Measurements from ENCODE around the gene USP11.
"Not testable (repeated sequence)": the region's sequence is repeated elsewhere in the genome, so short reads cannot be mapped to it uniquely, and the experiment has no call there.

The USP11 gene

DNA sequence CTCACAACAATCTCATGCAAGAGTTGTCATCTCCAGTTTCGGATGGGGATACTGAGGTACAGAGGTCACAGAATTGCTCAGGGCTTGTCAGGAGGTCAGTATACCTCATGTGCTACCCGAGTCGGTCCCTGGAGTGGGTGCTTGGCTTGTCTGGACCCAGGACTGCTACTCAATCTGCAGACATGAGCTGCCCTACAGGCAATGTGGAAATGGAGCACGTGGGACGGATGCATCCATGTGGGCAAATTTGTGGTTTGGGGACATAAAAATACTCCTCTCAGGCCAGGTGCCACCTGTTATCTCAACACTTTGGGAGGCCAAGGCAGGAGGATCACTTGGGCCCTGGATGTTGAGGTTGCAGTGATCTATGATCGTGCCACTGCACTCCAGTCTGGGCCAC, 15.8 kb downstream of the USP11 start:
- no peak for DNase-seq

DNA sequence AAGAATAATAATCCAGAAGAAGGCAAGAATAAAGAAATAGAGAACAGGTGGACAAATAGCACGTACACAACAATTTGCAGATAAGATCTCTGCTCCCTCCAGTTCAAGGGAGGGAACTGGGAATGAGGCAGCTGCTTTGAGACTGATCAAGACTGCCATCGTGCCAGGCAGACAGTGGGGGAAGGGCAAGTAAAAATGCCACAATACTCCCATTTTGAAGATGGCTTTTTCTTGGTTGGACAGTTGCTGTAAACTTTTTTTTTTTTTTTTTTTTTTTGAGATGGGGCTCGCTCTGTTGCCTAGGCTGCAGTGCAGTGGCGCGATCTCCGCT, 17.2 kb downstream of the USP11 start:
- no peak for DNase-seq

DNA sequence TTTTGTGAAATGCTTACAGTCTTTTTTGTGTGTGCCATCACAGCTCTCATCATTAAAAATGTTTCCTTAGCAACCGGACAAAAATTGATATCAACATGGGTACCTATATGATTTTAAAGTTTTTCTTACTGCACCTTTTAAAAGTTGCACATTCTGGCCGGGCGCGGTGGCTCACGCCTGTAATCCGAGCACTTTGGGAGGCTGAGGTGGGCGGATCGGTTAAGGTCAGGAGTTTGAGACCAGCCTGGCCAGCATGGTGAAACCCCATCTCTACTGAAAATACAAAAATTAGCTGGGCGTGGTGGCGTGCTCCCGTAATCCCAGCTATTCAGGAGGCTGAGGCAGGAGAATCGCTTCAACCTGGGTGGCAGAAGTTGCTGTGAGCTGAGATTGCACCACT, 24.8 kb downstream of the USP11 start:
- not testable (repeated sequence) for DNase-seq

DNA sequence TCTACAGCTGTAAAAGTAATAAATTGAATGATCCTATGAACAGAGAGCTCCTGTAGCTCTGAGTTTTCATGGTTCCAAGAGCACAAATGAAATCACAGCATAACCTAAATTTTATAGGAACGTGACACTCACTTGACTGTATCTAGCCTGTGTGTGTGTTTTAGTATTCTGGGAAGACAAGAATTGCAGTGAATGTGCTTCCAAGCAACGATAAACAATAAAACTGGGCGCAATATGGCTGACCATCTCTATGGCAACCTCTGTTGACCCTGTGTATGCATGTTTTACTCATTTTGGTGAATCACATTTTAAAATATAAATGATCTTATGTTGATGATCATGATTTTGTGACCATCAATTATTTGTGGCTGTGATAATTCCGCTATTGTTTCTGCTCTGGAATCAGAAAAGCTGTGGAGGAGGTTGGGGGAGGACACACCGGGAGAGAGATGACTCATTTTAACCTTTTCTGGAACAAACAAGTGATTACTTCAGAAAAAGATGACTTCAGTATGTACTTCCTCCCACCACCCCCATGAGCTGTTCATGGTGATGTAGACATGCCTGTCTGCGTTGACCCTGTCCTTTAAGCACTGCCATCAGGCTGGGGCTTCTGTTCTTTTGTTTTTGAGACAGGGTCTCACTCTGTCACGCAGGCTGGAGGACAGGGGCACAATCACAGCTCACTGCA, 31.8 kb downstream of the USP11 start:
- DNase-seq: no peak

DNA sequence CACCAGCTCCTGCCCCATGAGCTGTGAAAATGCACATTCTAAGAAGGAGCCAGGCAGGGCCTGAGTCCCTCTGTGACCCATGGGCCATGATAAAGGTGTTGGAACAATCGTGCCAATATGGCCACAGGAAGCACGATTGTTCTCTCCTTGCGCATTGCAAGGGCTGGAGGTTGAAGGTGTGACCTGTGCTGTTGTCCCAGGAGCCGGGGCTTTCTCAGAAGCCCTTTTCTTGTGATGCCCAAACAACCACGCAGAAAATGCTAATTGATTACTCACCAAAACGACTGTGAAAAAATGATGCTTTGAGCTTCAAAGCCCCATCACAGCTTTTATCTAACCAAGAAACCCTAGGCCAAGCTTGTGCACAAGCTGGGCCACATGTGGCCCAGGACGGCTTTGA, 33.8 kb downstream of the USP11 start:
- DNase-seq: no peak

DNA sequence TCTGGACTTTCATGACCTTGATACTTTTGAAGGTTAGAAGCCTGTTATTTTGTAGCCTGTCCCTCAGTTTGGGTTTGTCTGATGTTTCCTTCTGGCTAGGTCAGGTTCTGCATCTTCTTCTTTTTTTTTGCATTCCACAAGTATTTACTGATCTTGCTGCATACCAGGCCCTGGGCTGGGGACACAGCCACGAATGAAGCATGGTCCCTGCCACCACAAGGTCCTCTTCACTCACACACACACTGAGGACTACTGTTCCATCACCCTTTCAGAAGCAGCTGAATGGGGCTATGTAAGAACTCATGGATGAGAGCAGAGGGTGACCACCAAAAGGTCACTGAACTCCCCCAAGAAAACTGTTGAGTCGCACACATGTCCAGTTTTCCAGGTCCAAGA, 39.2 kb downstream of the USP11 start:
- DNase-seq: no peak

DNA sequence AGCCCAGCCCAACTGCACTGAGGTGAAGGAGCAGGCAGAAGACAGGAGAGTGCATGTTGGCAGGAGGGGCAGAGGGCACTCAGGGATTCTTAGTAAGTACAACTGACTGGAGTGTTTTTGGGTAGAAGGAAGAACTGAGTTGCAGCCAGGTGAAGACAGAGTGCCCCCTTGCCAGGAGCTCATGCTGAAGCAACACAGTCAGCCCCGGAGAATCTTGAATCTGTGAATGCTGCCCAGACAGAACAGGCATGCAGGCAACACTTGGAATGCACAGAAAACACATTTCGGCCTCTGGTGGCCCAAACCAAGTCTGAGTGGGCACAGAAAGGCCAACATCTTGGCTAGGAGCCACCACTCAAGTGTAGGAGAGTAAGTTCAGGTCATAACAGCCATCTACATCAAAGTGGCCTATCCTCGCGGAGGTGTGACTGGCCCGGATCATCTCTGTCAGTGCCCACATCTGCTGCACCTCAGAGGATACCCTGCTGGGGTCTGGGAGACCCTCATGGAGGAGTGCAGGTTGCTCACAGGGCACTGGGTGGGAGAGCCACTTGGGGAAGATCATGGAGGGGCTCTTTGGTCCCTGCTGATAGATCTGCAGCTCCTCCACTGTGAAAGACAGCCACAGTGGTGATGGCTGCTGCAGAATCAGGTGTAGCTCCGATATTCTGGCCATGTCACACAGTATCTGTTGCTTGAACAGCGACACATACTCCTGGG, 40.4 kb downstream of the USP11 start:
- DNase-seq: no peak

DNA sequence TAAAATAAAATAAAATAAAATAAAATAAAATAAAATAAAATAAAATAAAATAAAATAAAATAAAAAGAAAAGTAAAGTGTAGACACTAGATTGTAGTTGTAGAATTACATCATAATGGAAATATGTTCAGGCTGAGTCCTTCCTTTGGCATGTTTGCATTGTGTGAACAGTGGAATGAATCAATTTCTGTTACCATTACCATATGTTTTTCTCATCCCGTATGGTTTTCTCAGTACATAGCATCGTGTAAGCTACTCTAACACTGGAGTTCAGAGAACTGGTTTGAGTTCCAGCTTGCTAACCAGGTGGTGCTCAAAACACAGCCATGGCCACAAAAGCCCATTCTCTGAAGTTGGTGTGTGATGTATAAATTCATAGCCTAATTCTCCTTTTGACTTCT, 45.9 kb downstream of the USP11 start:
- no peak for DNase-seq

DNA sequence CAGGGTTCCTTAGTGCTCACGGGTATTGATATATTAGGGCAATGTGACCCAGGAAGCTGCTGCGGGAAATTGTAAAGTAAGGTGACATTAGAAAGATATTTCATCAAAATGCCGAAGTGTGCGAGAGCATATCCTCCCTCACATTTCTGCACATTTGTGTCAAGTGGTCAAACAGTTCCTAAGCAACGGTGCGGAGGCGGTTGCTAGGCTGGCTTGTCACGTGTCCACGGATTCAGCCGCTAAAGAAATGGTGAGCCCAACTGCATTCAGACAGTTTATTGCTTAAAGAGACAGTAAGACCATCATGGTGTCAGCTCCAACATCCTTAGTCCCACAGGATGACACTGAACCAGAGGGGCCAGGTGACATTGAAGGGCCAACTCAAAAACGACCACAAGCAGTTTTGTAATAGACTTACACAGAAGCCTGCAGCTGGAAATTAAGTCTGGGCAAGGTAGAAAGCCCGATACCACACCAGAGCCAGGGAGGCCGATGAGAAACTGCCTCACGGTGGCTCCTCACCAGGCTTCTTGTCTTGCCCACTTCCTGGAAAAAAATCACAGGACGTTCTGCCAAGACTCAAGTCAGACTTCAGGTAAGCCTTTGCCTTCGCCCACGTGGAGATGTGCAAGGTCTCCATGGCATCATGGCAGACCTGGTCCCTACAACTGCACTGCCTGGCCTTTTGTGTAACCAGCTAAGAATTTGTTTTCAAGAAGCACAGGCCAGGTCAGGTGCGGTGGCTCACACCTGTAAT, 50.4 kb downstream of the USP11 start:
- DNase-seq: peak in 1 of 2 experiments; percentile 10

DNA sequence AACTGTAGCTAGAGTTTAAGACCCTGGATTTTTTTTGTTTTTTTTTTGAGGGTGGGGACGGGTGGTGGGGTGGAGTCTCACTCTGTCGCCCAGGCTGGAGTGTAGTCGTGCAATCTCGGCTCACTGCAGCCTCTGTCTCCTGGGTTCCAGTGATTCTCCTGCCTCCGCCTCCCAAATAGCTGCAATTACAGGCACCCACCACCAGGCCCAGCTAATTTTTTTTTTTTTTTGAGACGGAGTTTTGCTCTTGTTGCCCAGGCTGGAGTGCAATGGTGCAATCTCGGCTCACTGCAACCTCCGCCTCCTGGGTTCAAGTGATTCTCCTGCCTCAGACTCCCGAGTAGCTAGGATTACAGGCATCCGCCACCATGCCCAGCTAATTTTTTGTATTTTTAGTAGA, 51.8 kb downstream of the USP11 start:
- DNase-seq: not testable (repeated sequence)

DNA sequence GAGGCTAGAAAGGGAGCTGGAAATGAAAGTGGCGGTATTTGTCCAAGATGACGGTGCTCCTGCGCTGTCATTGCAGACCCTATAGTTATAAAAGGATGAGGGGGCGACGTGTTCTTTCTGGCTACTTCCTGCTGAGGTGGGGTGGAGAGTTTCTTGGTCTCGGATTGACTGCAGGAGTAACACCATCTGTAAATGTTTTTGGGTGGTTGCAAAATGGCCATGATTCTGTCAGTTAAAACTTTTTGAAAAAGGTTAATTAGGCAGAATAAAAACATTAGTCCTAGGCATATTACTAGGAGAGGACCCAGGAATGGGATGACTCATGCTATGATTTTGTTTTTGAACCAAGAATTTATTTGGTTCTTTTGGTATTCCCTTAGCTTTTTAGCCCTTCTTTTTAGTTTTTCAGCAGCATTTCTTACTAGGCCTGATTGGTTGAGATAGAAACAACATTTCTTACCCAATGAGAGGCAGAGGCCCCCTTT, 53.1 kb downstream of the USP11 start:
- no peak for DNase-seq

DNA sequence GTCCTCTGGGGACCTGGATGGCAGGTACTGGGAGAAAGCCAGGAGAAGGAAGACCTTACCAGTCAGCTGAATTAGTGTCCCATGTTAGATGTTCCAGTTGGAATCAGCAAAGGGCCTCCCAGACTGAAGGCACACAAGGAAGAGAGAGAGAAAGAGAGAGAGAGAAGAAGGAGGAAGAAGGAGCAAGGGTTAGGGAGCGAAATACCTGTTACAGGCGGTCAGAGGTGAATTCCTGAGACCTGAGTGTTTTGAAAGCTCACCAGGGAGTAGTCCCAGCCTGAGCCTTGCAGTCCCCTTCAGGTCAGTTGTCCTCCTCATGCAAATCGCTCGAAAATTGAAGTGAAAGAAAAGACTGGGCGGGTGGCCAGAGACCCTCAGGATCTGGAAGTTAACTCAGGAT, 60.3 kb downstream of the USP11 start:
- no peak for DNase-seq

DNA sequence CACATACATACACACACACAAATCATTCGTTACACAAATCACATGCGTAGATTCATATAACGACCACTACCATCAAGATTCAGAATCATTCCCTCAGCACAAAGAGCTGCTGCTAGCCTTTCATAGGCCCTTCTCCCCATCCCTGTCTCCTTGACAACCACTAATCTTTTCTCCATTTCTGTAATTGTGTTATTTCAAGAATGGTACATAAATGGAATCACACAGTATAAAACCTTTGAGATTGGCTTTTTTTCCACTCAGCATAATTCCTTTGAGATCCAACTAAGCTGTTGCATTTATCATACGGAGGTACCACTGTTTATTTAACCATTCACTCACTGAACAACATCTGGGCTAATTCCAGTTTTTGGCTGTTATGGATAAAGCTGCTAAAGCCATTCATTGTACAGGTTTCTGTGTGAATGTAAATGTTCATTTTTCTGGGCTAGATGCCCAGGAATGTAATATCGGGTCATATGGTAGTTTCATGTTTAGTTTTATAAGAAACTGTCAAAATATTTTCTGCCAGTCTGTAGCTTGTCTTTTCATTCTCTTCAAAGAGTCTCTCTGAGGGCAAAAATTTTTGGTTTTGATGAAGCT, 64.1 kb downstream of the USP11 start:
- no peak for DNase-seq

DNA sequence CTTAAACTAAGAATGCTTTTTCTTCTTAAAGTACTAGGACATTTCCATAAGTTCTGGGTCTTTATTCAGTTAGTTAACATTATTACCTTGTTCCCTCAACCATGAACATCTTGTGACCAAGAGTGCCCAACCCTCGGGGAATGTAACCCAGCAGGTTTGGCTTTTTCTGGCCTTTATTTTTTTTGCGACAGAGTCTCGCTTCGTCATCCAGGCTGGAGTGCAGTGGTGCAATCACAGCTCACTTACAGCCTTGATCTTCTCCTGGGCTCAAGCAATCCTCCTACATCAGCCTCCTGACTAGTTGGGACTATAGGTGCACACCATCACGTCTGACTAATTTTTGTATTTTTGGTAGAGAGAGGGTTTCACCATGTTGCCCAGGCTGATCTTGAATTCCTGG, 65.1 kb downstream of the USP11 start:
- no peak for DNase-seq

All from NCI-H1930 (cell line).